ENCODE results near the gene KCNQ2.

GRCh38 chr20:63354636-63355350 lies 117.7 kb downstream of the KCNQ2 start:
- TF ChIP-seq ZNF274 (IDR thresholded peaks at IDR 0.05; ENCODE audit: low read depth, low read length) (no peak), YY1 (IDR thresholded peaks at IDR 0.05; ENCODE audit: insufficient read depth, insufficient read length) (no peak)

Data from NT2/D1 (cell line).